HG03565 (cell line): ENCODE results near the gene RNASEH2A.

Experiments
- ATAC-seq: cut with Tn5 transposase; IDR thresholded peaks from one replicate; pipeline ENCODE4 v1.9.1; 2021; ENCODE audit warnings: mild to moderate bottlenecking, moderate library complexity; ENCODE audit not compliant: unreplicated experiment

RNASEH2A gene

DNA sequence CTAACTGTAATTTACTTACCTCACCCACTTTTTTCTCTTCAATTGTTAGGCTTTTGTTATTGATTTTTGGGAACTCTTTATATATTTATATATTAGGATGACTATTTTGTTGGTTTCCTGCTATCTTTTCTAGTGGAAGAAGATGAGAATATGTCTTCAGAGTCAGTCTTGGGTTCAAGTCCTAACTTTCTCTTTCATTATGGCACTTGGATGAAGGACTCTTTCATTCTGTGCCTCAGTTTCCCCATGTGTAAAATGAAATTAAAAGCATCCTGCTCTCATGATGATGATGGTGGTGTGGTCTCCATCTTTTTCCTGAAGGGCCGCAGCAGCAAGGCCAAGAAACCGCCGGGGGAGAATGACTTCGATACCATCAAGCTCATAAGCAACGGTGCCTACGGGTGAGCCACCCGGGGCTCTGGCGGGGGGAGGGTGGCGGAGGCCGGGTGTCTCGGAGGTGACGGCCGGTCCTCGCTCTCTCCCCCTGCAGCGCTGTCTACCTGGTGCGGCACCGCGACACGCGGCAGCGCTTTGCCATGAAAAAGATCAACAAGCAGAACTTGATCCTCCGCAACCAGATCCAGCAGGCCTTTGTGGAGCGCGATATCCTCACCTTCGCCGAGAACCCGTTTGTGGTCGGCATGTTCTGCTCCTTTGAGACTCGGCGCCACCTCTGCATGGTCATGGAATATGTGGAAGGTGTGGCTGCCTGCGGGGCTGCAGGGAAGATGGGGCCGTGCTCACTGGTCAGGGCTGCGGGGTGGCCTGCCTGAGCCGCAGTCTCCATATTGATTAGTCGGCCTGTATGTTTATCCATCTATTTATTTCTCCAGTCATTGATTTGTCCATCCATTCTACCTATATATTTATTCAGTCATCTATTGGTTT lies 51.9 kb downstream of the RNASEH2A start:
- no peak for ATAC-seq

DNA sequence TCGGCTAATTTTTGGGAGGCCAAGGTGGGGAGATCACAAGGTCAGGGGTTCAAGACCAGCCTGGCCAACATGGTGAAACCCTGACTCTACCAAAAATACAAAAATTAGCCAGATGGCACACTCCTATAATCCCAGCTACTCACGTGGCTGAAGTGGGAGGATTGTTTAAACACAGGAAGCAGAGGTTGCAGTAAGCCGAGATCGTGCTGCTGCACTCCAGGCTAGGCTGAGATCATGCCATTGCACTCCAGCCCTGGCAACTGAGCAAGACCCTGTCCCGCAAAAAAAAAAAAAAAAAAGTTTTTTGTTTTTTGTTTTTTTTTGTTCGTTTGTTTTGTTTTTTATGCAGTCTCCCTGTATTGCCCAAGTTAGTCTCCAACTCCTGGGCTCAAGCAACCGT lies 53.2 kb downstream of the RNASEH2A start:
- ATAC-seq, result no peak
